NB4 (cell line): ENCODE data around the gene SPDL1.

Experiments
- POLR2A ChIP-seq: IDR thresholded peaks from 2 replicates; pipeline ENCODE4 v1.6.1; 2011; ENCODE audit warnings: mild to moderate bottlenecking; ENCODE audit not compliant: insufficient read length; ENCODE audit errors: extremely low read depth
- TF ChIP-seq, protein P1 (sequence below): IDR thresholded peaks from 2 replicates; pipeline ENCODE4 v1.6.1; 2011; ENCODE audit warnings: low read depth, low read length
- TF ChIP-seq, protein P2 (sequence below): IDR thresholded peaks from one replicate; pipeline ENCODE4 v1.5.1; 2012; ENCODE audit warnings: low read depth, low read length

DNA sequence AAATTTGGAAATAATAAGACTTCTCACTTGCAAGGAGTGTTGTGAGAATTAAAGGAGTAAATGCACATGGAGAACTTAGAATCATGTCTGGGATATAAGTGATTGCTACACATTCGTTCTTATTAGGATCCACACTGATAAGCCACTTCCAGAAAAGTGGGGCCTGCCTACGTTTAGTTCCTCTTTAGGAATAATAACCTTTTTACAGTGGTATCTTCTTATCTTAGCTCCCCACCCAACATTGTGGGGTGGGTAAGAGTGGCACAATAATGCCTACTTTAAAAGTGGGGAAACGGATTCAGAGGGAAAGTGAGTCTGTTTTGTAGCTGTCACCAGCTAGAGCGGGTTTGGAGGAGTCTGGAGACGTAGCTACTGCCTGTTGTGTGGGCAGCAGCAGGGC is 69.5 kb downstream of the SPDL1 start:
- TF ChIP-seq, protein P1, sequence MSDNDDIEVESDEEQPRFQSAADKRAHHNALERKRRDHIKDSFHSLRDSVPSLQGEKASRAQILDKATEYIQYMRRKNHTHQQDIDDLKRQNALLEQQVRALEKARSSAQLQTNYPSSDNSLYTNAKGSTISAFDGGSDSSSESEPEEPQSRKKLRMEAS, result no peak
- TF ChIP-seq POLR2A, result no peak
- TF ChIP-seq, protein P2, sequence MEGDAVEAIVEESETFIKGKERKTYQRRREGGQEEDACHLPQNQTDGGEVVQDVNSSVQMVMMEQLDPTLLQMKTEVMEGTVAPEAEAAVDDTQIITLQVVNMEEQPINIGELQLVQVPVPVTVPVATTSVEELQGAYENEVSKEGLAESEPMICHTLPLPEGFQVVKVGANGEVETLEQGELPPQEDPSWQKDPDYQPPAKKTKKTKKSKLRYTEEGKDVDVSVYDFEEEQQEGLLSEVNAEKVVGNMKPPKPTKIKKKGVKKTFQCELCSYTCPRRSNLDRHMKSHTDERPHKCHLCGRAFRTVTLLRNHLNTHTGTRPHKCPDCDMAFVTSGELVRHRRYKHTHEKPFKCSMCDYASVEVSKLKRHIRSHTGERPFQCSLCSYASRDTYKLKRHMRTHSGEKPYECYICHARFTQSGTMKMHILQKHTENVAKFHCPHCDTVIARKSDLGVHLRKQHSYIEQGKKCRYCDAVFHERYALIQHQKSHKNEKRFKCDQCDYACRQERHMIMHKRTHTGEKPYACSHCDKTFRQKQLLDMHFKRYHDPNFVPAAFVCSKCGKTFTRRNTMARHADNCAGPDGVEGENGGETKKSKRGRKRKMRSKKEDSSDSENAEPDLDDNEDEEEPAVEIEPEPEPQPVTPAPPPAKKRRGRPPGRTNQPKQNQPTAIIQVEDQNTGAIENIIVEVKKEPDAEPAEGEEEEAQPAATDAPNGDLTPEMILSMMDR, result no peak
